SH-SY5Y (cell line): Measurements from ENCODE around the gene TAC4.

ENCODE experiments used
- GATA2 ChIP-seq: IDR thresholded peaks from 2 replicates; pipeline ENCODE4 v1.6.1; 2011; ENCODE audit warnings: mild to moderate bottlenecking, low read depth, low read length
- GATA3 ChIP-seq: IDR thresholded peaks from 2 replicates; pipeline ENCODE4 v1.6.1; 2011; ENCODE audit warnings: low read depth, mild to moderate bottlenecking, low read length, moderate library complexity

DNA sequence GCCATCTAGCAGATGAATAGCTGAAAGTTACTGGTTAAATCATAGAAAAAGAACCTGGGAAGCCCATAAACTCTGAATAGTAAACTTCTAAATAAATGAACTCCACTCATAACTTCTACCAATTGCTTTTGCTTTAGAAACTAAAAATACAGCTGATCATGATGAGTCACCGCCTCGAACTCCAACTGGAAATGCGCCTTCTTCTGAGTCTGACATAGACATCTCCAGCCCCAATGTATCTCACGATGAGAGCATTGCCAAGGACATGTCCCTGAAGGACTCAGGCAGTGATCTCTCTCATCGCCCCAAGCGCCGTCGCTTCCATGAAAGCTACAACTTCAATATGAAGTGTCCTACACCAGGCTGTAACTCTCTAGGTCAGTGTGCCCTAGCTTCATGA is 49.7 kb downstream of the TAC4 start:
- TF ChIP-seq GATA2: no peak
- TF ChIP-seq GATA3: no peak
